Right forelimb (tissue), 1 donor: ENCODE data around the gene PPP1R12A.
"Not testable (repeated sequence)": the region's sequence is repeated elsewhere in the genome, so short reads cannot be mapped to it uniquely, and the experiment has no call there.

Experiments used
- DNase-seq: peaks from one replicate; pipeline ENCODE4 v3.0.0-alpha.2; 2018

Gene PPP1R12A

GRCh38 chr12:79835377-79835843, 99.5 kb downstream of the PPP1R12A start:
- DNase-seq: no peak

DNA sequence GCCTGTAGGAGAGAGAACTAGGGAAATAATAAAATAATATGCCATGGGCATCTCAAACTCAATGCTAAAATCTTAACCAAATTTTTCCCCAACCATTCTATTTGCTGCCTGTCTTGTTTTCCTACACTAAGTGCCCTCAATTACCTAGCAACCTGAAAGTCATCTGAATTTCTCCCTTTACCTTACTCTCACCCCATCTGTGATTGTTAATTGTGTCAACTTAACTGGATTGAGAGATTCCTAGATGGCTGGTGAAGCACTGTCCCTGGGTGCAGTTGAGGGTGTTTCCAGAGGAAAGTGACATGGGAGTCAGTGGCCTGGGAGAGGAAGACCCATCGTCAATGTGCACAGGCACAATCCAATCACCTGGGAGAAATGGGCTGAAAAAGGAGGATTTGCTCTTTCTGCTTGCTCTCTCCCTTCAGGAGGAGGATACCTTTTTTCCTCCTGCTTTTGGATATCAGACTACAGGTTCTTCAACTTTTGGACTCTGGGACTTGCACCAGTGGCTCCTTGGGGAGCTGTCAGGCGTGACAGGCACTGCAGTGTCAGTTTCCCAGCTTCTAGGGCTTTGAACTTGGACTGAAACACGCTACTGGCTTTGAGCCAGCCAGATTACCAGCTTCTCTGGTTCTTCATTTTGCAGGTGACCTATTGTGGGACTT, 100.1 kb downstream of the PPP1R12A start:
- DNase-seq: no peak

DNA sequence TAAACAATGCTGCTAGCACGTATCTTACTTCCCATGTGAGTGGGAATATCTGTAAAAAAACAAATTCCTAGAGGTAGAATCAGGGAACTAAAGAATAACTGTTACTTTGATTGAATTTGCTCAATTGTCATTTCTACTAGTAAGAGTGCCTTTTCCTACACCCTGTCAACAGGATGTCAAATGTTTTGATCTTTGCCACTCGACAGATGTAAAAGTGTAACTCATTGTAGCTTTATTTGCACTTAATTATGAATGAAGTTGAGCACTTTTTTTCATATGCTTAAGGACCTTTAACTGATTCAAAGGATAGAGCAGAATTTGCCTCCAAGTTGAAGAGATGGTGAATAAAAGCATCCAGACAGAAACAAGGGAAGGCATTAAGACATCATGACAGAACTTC, 104.5 kb downstream of the PPP1R12A start:
- DNase-seq: no peak

- DNase-seq: no peak
These were observed 106.0 kb downstream of the PPP1R12A start for GRCh38 chr12:79828924-79829323.

DNA sequence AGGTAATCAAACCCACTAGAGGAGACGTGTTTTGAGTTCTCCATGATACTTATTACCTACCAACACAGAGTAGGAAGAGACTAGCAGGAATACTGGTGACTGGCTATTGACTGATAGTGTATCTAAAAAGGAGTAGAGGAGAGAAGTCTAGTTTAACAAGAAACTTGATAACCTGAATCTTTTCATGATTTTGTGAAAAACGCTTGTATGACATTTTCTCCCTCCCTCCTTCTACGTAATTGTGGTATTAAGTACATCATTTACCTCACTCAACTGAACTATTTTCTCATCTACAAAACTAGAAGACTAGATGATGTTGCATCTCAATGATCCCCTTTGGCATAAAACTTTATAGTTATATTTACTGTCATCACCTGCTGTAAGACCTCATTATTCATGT, 107.4 kb downstream of the PPP1R12A start:
- DNase-seq: no peak

DNA sequence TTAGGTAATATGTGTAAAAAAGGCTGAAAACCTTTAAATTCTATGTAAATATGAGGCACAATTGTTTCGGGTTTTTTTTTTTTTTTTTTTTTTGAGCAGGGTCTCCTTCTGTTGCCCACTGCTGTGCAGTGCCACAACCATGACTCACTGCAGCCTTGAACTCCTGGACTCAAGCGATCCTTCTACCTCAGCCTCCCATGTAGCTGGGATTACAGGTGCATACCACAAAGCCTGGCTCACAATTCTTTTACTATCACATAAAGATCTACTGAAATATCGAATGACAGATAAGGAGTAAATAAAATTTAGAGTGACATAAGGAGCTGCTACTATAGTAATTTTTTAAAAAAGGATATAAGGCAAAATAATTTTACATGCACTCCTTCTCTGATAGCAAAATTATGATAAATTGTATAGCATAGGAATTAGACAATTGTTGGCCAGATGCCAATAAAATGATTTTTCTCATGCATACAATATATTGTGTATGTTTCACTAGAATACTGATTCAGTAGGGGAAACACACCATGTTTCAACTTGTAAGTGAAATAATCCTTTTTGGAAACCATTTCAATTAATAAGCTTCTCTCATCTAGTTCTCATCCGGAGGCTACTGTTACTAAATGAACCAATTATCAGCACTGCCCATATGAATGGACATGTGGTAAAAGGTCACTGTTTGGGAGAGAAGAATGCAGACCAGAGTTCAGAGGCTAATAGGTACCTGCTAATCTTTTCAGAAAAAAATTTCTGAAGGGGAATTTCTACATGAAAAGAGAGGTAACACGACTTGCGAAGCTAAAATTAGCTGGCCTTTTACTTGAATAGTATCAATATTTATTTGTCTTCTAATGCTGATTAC, 108.4 kb downstream of the PPP1R12A start:
- no peak for DNase-seq

DNA sequence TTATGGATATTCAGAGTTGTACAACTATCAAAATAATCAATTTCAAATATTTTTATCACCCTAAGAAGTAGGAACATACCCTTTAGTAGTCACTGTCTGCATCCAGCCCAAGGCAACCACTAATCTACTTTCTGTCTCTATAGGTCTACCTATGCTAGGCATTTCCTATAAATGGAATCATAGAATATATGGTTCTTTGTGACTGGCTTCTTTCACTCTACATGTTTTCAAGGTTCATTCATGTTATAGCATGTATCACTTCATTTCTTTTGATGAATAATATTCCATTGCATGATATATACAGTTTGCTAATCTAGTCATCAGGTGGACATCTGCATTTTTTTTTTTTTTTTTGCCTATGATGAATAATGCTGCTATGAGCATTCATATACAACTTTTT, 112.4 kb downstream of the PPP1R12A start:
- no peak for DNase-seq

DNA sequence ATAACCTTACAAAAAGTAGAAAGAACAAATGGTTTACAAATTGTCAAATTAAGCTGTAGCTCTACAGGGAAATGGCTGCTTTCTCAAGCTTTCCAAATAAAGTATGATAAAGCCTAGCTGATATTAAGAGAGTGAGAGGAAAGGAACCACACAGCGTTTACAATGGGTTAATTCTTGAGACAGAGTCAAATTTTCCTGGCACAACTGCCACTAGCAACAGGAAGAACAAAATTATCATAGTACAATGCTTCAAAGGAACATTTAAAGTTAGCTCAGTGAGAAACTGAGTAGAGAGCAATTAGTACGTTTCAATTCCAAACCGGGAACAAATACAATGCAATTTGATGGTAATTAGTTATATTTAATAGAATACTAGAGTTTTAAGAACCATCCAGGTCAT, 116.0 kb downstream of the PPP1R12A start:
- DNase-seq: no peak

- DNase-seq: not testable (repeated sequence)
These were observed 150.4 kb downstream of the PPP1R12A start for GRCh38 chr12:79784366-79785065.

DNA sequence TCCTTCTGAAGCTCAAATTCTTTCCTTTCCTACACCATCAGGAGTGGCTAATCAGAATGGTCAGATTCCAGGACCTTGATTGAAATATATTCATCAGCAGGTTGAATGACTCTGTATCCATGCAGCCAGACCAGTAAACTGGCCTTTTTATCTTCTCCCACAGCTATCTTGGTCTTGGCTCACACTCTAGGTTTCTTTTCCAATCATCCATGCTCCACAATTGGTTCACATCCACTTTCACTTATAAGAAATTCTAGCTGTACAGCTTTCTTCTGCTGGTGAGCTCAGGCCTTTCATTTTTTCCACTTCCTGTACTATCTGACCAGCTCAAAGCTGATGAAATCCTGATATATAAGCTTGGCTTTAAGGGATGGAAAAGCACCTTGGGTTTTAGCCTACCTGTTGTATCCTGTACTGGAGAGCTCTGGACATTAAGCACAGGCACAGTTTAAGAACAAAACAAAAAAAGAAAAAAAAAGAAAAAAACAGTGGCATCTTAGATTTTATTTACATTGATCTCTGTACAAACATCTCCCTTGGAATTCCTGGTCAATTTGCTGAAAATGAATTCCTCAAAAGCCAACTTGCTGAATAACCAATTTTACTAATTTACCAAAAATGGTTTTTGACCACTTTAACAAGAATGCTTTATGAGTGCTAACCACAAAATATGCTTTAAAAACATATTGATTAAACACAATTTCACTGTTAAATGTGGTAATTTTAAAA, 152.6 kb downstream of the PPP1R12A start:
- no peak for DNase-seq

GRCh38 chr12:79778802-79779448, 156.0 kb downstream of the PPP1R12A start:
- DNase-seq: no peak

- no peak for DNase-seq
These were observed 158.8 kb downstream of the PPP1R12A start for GRCh38 chr12:79776111-79776510.

- DNase-seq: no peak
These were observed 159.4 kb downstream of the PPP1R12A start for GRCh38 chr12:79775355-79776027.

- DNase-seq: no peak
These were observed 161.0 kb downstream of the PPP1R12A start for GRCh38 chr12:79773896-79774295.

GRCh38 chr12:79769860-79770485, 164.9 kb downstream of the PPP1R12A start:
- DNase-seq: no peak

GRCh38 chr12:79769189-79769859, 165.6 kb downstream of the PPP1R12A start:
- DNase-seq: no peak

DNA sequence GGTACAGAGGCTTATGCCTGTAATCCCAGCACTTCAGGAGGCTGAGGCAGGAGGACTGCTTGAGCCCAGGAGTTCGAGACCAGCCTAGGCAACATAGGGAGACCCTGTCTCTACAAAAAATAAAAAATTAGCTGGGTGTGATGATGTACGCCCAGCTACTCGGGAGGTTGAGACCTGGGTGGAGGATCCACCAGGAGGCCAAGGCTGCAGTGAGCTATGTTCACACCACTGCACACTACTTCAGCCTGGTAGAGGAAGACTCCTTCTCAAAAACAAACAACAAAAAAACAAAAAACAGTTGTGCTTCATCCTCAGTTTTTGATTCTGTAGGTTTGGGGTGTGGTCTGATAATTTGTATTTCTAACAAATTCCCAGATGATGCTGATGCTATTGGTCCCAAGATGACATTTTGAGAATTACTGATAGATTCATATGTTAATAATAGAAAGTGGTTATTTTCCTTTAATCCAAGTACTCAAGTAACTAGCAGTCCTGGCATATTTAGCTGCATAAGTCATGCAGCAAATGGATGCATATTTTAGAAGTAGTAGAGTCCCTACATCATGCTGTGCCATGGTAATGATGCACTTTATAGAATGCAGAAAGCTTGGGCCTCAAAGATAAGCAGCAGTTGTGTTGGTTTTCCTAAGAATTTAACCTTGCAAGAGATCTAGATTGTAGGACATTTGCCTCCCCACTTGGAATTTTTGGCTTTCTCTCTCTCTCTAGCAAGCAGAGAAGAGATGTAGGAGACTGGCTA, 168.0 kb downstream of the PPP1R12A start:
- no peak for DNase-seq

DNA sequence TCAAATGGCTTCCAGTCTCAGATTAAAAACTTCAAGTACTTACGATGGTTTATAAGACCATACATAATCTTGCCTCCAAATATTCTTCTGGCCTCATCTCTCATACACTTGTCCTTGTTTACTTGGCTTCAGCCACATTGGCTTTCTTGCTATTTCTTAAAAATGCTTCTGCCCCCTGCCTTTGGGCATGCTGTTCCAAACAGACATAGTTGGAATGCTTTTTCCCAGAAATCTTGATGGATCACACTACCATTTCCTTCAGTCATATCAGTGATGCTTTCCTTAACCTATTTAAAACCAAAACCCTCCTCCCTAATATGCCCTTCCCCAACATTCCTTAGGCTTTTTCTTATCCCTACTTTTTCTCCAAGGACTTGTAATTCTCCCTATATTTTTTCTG, 169.7 kb downstream of the PPP1R12A start:
- no peak for DNase-seq

DNA sequence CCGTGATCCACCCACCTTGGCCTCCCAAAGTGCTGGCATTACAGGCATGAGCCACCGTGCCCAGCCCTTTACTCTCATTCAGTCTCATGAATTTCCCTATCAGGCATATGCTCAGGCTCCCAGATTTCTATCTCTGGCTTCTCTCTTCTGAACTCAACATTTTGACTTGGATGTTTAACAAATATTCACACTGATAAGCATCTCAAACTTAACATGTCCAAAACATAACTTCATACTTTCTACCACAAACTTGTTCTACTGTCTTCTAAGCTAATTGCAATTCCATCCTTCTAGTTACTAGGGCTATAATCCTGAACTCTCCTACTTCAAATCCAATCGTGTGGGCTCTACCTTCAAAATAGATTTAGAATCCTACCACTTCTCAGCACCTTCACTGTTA, 170.3 kb downstream of the PPP1R12A start:
- DNase-seq: no peak
